D721Med (cell line): ENCODE data around the gene SPAG17.

ENCODE experiments used
- DNase-seq: peaks from one replicate; pipeline ENCODE4 v3.0.0; 2011; ENCODE audit warnings: low spot score; ENCODE audit not compliant: insufficient read length
- FAIRE-seq: peaks from 2 replicates; lab custom pipeline; 2011; peaks lifted over from hg19 to GRCh38; lab: Jason Lieb, UNC
- TF ChIP-seq, protein P1 (sequence below): IDR thresholded peaks from 2 replicates; pipeline ENCODE4 v1.5.1; 2012; ENCODE audit warnings: mild to moderate bottlenecking, control low read depth; ENCODE audit not compliant: insufficient read depth; ENCODE audit errors: missing control alignments

SPAG17 gene

DNA sequence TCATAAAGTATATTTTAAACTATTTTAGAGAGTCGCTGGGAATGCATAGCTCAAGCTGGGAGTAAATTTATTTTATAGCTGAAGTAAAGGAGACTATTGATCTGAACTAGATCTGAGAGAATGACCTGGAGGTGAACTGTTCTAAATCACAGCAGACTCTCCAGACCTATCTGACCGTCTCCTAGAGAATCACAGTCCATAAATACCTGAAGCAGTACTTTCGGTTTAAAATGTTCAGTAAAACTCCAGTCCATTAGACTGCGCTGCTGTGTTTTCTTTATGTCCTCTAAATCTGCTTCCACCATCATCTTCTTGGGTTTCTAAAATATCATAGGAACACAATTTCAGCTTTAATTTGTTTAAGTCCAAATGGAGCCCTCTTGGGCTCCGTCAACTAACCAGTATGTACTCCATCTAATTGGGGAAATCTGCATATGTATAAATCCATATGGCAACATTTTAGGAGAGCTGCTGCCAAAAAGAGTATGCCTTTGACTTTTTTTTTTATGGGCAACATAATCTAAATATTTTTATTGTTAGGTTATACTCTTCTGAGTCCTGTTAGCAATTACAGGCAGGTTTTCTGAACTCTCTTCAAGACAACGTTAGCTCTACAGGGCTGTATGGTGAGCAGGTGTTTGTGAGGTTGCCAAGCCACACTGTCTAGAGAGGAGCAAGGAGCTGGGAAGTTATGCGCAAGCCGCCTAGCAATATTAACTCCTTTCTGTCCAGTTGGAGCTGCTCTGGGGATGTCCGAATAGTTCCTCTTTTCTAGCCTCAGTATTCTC lies 111.2 kb downstream of the SPAG17 start:
- TF ChIP-seq, protein P1, sequence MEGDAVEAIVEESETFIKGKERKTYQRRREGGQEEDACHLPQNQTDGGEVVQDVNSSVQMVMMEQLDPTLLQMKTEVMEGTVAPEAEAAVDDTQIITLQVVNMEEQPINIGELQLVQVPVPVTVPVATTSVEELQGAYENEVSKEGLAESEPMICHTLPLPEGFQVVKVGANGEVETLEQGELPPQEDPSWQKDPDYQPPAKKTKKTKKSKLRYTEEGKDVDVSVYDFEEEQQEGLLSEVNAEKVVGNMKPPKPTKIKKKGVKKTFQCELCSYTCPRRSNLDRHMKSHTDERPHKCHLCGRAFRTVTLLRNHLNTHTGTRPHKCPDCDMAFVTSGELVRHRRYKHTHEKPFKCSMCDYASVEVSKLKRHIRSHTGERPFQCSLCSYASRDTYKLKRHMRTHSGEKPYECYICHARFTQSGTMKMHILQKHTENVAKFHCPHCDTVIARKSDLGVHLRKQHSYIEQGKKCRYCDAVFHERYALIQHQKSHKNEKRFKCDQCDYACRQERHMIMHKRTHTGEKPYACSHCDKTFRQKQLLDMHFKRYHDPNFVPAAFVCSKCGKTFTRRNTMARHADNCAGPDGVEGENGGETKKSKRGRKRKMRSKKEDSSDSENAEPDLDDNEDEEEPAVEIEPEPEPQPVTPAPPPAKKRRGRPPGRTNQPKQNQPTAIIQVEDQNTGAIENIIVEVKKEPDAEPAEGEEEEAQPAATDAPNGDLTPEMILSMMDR: no peak
- FAIRE-seq (no peak), DNase-seq (no peak)

DNA sequence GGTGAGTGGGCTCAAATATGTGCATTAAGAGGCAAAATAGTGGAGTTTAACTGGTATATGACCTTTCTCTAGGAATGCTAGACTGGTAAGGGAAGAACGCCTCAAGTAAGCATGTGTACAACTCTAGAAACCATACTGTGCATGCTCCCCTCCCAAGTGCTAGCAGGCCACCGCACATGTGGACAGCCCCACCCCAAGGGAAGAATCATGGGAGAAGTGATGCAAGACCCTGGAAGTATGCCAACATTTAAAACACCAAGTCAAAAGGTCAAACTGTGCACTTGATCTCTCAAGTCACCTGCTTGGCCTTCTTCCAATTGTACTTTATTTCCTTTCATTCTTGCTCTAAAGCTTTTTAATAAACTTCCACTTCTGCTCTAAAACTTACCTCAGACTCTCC lies 135.0 kb downstream of the SPAG17 start:
- TF ChIP-seq, protein P1: no peak
- FAIRE-seq (no peak), DNase-seq (no peak)

DNA sequence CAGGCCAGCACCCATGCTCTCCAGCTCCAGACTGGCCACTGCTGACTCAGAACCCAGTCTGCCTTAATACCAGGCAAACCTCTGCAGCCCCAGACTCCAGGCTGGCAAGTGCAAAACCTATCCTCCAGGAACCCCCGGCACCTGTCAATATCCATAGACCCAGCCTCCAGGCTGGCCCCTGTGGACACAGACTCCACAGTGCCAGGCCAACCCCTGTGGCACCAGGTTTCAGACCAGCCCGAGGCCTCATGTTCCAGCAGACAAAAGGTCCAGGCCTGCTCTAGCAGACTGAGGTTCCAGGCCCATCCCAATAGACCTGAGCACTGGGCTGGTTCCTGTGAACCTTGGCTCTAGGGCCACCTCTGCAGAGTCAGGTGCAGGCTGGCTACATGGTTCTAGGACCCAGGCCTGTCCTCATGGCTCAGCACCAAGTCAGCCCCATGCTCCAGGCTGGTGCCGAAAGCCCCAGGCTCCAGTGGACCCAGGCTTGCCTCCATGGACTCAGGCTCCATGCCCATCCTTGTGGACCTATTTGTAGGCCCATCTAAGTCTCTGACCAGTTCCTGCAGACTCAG lies 137.3 kb downstream of the SPAG17 start:
- TF ChIP-seq, protein P1: no peak
- no peak for DNase-seq
- no peak for FAIRE-seq

DNA sequence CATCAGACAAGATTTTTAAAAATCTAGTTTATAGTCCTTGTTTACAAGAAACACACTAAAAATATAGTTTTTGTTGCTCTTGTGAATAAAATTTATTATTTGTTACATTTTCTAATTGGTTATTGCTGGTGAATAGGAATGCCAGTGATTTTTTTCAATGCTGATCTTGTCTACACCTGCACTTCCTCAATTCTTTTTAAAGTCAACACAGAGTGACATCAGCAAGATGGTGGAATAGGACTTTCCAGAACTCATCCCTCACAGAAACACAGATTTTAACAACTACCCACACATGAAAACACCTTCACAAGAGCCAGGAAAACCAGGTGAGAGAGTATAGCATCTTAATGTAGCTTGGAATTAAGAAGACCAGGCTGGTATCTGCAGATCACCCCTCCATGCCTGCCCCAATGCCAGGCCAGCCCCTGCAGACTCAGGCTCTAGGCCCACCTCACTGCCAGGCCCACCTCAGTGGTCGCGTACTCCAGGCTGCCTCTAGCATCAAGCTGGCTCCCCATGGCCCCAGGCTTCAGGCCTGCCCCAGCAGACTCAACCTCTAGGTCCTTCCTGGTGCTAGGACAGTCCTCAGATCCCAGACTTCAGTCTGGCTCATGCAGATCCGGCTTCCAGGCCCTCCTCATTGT lies 137.9 kb downstream of the SPAG17 start:
- no peak for DNase-seq
- no peak for FAIRE-seq
- TF ChIP-seq, protein P1: no peak

DNA sequence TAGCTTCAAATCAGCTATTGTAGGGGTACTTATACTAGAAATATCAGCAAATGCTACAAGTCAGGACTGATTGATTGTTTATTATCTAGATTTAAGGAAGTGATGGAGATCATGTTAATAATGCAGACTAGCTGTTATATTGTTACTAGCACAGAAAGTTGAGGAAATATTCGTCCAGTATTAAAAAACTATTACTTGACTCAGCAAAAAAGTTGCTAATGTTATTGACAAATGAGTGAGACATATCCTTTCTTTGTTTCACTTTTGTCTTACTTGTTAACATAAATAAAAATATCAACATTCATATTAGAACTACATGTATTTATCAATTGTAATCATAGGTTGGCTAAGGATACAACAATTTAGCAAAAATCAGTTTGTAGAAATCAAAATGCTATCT lies 141.4 kb downstream of the SPAG17 start:
- FAIRE-seq: no peak
- TF ChIP-seq, protein P1: no peak
- DNase-seq: no peak

DNA sequence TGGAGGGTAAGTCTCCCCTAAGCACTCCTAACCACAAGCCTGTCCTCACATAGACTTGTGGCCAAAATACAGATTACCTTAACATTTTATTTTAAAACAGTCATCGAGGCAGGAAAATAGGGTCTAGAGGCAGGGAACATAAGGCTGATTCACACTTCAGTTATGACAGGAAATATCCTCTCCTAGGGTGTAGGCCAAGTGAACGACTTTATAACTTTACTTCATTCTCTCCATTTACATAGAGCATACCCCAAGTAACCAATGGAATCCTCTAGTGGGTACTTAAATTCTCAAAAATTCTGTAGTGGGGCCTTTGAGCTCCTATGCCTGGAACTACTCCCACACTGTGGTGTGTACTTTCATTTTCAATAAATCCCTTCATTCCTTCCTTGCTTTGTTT lies 142.5 kb downstream of the SPAG17 start:
- FAIRE-seq: no peak
- TF ChIP-seq, protein P1: no peak
- no peak for DNase-seq

DNA sequence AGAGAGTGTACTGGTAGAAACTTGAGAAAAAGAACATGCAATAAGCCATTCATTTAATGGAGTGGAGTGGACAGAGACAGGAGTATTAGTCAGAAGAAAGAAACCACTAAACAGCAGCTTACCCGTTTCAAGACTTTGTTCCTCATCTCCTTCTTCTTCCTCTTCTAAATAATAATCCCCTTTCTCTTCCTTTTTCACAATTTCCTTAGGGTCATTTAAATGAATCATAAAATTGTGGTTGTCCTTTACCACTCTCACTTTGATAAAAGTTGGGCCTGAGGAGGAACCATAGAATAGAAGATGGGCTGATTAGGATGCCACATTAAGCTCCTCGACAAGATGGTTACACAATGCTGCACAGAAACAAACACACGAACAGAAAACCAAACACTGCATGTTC lies 145.9 kb downstream of the SPAG17 start:
- FAIRE-seq (no peak), DNase-seq (no peak)
- TF ChIP-seq, protein P1: no peak
